ENCODE measurements around the gene ZBTB45.
"Not testable (repeated sequence)": the region's sequence is repeated elsewhere in the genome, so short reads cannot be mapped to it uniquely, and the experiment has no call there.

ZBTB45 gene

DNA sequence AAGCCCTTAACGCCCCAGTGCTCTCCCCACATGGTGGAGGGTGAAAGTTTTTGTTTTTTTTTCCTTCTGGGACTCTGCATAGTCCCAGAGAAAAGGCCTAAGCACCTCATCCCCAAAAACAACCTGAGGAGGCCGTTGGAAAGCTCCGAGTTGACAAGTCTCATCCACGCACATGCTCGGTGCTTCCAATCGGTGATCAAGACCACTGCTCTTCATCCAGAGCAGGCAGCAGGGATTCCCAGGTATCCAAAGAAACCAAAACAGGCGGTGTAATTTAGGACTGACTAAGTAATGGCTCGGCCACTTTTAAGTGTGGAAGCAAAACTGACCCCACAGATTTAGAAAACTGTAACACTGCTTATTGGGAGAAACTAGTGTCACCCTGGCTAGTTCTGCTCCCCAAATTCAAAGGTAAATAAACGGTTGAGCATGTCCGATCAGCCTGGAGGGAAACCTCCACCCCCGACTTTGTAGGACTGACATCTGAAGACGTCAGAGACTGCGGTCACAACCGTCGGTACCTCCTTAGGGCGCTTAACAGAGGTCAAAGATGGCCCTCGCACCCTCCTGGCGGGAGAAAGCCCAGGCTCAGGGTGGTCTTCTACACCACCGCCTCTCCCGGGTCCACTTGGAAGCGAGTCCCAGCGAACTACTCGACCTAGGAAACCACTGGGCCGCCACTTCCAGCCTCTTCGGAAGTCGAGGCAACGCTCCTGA lies 44.5 kb downstream of the ZBTB45 start:
- DNase-seq (ENCODE audit: low spot score): no peak

DNA sequence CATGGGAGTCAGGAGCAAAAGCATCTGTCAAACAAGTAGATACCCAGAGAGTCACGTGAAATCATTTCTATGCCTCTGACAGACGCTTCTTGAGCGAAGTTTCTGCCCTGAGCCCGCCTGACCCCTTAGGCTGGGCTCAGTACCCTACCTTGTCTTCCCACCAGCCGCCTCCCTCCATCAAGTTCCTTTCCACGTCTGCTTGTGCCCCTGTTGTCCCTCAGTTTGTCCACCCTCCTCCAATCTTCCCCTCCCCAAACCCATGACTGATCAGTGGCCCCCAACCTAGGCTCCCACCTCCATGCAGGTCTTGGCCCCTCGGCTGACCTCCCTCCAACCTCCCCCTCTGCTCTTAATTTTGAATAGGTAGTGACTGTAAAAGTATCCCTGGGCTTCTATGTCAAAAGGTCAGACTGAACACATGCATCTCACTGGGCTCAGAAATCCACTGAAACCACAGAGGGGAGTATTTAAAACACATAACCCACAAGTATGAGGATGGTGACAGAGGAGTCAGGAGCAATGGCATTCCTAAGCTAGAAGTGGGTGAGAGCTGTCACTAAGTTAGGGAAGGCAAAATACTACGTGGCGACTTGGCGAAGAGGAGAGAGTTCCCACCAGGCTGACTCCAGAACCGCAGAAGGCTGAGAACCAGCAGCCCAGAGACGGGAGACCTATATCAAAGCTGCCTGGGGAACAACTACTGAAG lies 45.2 kb downstream of the ZBTB45 start:
- DNase-seq (ENCODE audit: low spot score): no peak

DNA sequence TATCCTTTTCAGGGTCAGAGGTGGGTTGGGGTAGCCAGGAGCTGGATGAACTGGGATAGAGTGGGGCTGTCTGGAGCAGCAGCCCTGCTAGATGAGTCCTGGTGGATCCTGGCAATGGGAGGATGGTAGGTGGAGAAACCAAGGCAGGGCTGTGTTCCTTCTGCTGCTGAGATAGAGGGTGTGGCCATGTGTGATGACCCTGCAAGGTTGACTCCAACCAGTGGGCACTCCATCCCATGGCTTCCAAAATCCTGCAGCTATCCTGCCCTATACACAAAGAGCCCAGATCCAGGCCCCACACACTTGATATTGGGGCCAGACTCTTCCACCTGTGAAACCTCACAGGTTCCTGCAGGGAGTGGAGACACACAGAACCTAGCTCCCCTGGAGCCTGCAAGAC lies 45.8 kb downstream of the ZBTB45 start:
- no peak for DNase-seq (ENCODE audit: low spot score)

- DNase-seq (ENCODE audit: low spot score): no peak
Measured at GRCh38 chr19:58471736-58472135, 47.9 kb downstream of the ZBTB45 start.

DNA sequence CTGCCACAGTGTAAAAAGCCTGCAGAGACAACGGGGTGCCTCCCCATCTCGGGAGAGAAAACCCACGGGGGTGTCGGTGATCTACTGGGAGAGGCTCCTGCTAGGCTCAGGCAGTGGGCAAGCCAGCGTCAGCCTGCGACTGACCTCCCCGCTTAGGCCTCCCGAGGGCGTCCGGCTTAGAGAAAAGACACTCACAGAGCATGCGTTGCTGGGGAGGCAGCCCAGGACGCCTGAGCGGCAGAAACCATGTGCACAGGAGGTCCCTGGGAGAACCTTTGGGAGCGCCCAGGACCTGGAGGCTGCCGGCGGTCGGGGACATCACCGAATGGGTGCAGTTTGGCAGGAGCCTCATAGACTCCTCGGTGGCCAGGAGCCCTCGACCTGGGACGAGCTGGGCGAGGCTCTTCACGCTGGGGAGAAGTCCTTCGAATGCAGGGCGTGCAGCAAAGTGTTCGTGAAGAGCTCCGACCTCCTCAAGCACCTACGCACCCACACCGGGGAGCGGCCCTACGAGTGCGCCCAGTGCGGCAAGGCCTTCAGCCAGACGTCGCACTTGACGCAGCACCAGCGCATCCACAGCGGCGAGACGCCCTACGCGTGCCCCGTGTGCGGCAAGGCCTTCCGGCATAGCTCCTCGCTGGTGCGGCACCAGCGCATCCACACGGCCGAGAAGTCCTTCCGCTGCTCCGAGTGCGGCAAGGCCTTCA lies 48.6 kb downstream of the ZBTB45 start:
- not testable (repeated sequence) for DNase-seq (ENCODE audit: low spot score)

GRCh38 chr19:58469241-58470013 lies 50.2 kb downstream of the ZBTB45 start:
- DNase-seq (ENCODE audit: low spot score): no peak

- no peak for DNase-seq (ENCODE audit: low spot score)
Measured at GRCh38 chr19:58468216-58468839, 51.3 kb downstream of the ZBTB45 start.

GRCh38 chr19:58466760-58467589 lies 52.6 kb downstream of the ZBTB45 start, which contains the start of gene ZNF324:
TSS of gene ZNF324 (plus strand) at chr19:58467080. CDS start at chr19:58469186, 2,106 bp downstream.
- DNase-seq (ENCODE audit: low spot score): peak; percentile 99

DNA sequence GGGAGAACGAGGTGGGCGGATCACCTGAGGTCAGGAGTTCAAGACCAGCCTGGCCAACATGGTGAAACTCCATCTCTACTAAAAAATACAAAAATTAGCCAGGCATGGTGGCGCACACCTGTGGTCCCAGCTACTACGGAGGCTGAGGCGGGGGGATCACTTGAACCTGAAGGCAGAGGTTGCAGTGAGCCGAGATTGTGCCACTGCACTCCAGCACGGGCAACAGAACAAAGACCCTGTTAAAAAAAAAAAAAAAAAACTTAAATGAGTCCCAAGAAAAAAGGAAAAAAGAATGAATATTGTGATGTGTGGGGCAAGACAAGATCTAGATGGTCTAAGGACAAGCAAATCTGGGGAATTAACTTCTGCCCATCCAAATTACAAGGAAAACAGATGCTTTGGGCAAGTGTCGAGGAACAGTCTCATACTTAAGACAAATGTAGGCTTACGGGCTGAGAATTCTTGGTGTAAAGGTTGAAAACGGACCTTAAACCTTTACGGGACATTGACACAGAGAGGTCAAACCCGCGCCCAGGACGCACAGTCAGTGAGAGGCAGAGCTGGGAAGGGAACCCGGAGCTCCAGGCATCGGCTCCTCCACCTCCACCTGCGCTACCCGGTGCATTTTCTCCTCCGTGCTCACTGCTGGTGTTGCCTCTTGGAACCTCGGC lies 53.4 kb downstream of the ZBTB45 start:
- no peak for DNase-seq (ENCODE audit: low spot score)
